ENCODE measurements around the gene C6orf136.

DNA sequence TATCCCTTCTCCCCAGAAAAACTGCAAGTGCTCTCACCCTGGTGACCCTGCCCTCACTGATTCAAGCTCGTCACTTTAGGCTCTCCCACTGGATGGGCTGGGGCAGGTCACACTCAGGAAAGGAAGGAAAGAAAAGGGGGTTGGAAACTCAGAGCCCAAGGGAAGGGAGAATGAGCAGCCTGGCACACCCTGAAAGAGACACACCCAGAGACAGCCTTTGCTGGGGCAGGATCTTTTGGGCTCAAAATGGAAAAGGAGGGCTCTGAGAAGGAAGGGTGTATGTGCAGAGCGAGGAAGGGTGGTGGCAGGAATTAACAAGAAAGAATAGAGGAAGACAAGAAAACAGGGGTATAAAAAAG lies 37.0 kb downstream of the C6orf136 start:
- TF ChIP-seq, protein P1, sequence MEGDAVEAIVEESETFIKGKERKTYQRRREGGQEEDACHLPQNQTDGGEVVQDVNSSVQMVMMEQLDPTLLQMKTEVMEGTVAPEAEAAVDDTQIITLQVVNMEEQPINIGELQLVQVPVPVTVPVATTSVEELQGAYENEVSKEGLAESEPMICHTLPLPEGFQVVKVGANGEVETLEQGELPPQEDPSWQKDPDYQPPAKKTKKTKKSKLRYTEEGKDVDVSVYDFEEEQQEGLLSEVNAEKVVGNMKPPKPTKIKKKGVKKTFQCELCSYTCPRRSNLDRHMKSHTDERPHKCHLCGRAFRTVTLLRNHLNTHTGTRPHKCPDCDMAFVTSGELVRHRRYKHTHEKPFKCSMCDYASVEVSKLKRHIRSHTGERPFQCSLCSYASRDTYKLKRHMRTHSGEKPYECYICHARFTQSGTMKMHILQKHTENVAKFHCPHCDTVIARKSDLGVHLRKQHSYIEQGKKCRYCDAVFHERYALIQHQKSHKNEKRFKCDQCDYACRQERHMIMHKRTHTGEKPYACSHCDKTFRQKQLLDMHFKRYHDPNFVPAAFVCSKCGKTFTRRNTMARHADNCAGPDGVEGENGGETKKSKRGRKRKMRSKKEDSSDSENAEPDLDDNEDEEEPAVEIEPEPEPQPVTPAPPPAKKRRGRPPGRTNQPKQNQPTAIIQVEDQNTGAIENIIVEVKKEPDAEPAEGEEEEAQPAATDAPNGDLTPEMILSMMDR (conservative IDR thresholded peaks at IDR 0.05) = no peak
- no peak for TF ChIP-seq ZFX (IDR thresholded peaks at IDR 0.05)

Measured in C4-2B (cell line).